Endometrial microvascular endothelial cells (primary cell): ENCODE data around the gene CFAP410. TPM values are rescaled to one million over a fixed set of nuclear protein-coding genes. Genes with fewer than 3 reads are reported as not detected.
"Not testable (repeated sequence)": the region's sequence is repeated elsewhere in the genome, so short reads cannot be mapped to it uniquely, and the experiment has no call there.

Experiments used
- in situ Hi-C: cut with HindIII; loops from 2 replicates; pipeline ENCODE4 v1.10.0; 2017; ENCODE audit warnings: low sequenced_read_pairs, low pct_unique_long_range_greater_than_20kb; ENCODE audit errors: inconsistent ontology term
- total RNA-seq: library from RNA; depleted of rRNA; stranded (reverse); fragments of >200 nt; gene quantifications from one replicate; pipeline ENCODE4 v1.2.3, GENCODE V29; 2015; ENCODE audit errors: inconsistent ontology term

CFAP410 gene
- total RNA-seq, 1 donor from 2014 or later, result 5.6 TPM

DNA sequence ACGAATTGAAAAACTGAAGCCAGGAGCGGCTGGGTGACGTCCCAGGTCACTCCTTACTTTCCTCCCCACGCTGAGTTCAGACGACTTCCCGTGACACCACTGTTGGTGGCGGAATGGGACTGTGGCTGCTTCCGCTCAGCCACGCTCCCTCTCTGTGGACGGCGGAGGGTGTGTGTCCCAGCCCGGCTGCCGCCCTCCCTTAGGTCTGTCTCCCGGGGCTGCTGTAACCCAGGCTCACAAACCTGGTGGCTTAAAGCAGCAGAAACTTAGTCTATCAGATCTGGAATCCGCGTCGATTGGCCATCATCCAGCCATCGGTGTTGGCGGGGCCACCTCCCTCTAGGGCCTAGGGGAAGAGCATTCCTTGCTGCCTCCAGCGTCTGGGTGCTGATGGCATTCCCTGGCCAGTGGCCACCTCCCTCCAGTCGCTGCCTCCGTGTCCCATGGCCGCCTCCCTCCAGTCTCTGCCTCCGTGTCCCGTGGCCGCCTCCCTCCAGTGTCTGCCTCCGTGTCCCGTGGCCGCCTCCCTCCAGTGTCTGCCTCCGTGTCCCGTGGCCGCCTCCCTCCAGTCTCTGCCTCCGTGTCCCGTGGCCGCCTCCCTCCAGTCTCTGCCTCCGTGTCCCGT lies 31.7 kb upstream of the CFAP410 start:
- in situ Hi-C loops, result no loop called here

DNA sequence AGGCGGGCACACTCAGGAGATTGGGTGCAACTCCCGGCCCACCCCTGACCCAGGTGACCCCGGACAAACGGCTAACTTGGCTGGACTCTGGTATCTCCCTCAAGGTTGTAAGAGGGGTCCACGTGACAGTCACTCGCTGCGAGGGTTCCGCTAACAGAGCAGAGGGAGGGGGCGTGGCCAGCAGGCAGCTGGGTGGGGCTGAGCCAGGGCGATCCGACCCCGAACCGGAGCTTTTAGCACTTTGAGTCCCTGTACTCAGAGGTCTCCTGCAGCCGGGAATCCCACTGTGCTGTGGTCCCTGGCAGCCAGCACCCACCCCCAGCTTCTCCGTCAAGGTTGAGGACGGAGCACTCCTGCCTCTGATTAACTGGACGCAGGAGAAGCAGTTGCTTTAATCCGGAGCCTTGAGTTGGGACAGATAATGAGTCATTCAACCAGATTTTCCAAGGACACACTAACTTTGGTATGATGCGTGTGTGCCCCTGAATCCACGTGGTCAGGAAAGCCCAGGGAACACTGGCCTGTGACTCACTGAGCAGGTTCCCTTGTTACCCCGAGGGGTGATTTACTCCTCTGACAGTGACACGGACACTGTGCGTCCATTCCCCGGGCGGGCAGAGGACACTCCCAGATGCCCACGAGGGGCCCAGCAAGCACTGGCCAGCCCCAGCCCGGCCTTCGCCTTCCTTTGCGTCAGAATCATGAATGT lies 31.0 kb upstream of the CFAP410 start:
- in situ Hi-C loops, result no loop called here

DNA sequence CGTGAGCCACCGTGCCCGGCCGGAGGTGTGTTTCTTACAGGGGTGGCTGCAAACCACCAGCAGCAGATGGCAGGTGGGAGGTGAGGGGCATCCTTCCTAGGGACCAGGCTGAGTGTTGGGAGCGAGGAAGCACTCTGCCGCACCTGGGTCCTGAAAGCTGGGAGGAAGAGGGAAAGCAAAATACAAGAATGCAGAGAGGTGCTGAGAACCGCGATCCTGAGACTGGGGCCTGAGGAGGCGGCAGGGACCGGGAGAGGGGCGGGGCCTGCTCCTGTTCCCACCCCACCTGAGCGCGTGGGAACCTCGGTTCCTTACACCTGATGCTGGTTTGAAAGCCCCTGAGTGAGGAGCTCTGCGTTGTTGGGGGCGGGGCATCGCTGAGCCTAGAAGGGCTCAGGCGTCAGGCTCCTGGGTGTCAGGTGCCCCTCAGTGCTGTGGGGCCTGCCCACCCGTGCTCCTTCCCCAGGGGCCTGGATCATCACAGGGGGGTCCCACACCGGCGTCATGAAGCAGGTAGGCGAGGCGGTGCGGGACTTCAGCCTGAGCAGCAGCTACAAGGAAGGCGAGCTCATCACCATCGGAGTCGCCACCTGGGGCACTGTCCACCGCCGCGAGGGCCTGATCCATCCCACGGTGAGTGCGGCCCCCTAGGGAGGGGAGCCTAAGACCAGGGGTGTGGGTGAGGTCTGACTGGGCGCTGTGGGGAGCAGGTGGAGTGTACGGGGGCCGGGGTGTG lies 29.7 kb upstream of the CFAP410 start:
- in situ Hi-C loops, result no loop called here

DNA sequence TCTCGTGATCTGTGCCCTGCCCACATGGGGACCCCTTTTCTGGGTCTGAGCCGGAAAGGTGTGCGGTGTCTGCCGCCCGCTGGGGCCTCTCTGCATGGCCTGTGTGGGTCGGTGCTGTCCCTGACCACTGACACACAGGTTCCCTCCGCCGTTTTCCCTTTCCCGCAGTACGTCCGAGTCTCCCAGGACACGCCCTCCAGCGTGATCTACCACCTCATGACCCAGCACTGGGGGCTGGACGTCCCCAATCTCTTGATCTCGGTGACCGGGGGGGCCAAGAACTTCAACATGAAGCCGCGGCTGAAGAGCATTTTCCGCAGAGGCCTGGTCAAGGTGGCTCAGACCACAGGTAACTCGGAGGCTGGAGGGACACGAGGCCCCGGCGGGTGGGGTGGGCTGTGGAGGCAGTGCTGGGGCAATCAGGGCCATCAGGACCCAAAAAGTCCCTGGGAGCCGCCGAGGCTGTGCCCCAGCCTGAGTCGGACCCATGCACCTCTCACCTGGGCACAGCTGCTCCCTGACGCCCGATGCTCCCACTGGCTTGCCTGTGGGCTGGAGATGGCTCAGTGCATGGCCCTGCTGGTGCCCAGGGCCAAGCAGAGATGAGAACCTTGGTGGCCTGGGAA lies 27.5 kb upstream of the CFAP410 start:
- in situ Hi-C loops, result no loop called here

DNA sequence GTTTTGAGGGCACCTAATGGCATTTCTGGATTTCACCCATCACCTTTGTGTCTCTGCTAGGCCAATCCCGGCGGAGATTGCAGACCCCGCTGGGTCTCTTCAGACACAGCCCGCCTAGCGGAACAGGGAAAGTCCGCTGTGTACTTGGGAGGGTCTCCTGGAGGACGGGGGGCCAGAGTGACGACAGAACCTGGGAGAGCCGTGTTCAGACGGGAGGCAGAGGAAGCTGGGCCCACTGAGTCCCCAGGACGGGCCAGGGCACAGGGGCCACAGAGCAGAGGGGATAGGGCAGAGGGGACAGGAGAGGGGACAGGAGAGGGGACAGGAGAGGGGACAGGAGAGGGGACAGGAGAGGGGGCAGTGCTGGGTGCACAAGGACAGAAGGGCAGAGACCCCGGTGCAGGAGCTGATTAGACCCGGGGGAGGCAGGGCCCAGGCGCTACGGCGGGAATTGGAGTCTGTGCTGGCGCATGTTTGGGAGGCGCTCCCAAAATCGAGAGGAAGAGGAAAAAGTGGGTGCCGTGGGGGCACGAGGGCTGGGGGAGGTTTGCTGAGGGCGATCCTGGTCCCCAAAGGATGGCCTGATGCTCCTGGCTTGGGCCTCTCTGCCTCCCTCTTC lies 26.9 kb upstream of the CFAP410 start:
- in situ Hi-C loops, result no loop called here

DNA sequence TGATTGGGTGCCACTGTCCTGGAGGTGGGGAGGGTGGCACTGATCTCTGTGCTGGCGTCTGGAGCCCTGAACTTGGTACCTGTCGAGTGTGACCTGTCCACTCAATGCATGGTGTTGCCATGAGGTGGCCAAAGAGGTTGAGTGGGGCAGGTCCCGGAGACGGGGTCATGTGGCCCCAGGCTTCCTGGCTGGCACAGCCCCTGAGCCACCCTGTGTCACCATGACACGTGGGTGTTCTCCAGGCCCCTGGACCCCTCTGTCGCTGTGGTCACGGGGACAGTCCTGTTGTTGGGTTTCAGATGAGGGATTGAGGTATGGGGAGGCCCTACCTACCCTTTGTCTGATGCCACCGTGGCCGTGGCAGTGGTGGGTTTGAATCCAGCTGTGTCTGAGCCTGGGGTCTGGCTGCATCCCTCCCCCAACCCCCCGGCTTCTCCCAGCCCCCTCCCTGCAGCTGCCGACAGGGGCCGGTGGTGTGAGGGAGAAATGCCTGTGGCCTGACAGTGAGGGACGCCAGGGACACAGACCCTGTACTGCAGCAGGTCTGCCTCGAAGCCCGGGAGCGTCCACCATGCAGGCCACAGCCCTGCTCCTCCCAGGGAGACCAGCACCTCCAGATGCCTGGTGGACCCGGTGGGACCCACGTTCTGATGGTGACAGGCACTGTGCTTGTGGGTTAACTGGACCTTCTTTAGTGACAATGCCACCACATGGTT lies 26.2 kb upstream of the CFAP410 start:
- in situ Hi-C loops, result no loop called here

DNA sequence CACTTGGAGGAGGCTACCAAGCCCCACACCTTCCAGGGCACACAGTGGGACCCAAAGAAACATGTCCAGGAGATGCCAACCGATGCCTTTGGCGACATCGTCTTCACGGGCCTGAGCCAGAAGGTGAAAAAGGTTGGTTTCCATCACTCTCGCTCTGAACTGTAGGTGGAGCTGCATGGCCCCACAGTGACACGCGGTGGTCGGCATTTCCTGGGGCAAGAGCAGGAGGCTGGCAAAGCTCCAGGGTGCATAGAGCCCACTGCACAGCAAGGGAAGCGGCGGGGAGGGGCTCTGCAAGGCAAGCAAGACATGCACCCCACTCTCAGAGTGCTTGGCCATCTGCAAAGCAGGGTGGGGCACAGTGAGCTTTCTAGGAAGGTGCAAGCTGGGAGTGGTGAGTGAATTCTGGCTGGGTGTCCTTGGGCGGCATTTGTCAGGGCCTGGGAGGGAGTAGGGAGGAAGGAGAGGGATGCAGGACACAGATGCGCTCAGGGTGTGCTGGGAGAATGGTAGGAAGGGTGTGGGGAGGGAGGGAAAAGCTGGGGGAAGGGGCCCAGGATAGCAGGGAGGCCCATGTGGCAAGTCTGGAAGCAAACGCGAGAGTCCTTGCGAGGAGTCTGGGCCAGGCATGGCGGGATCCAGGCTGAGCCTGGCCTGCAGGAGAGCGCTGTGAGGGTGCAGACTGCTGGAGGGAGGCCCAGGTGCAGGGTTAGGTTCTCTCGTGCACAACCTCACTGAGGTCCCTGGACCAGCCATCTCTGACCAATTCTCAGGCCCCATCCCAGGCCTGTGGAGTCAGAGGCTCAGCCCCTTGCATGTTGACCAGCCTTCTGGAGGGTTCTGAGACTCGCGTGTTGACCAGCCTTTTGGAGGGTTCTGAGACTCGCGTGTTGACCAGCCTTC lies 25.2 kb upstream of the CFAP410 start:
- in situ Hi-C loops, result no loop called here

DNA sequence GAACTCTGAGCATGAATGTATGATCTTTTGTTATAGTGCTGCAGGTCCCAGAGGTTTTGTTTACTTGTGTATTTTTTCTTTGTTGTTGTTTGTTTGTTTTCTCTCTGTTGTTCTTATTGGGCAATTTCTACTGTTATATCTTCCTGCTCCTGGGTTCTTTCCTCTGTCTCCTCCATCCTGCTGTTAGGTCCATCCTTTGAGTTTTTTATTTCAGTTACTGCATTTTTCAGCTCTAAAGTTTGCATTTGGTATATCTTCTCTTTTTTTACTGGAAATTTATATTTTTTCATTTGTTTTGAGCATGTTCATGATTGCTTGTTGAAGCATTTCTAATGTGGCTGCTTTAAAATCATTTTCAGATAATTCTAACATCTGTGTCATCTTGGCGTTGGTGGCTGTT lies 24.1 kb upstream of the CFAP410 start:
- in situ Hi-C loops, result no loop called here

DNA sequence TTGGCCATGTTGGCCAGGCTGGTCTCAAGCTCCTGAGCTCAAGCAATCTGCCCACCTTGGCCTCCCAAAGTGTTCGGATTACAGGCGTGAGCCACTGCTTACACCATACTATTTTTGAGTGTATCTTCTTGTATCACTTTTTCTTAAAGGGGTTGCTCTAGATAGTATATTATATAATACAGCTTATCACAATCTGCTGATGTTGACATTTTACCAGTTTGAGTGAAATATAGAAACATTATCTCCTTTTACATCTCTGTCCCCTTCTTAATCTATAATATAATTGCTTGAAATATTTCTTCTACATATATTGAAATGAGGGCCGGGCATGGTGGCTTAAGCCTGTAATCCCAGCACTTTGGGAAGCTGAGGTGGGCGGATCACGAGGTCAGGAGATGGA lies 22.7 kb upstream of the CFAP410 start:
- in situ Hi-C loops, result not testable (repeated sequence)

DNA sequence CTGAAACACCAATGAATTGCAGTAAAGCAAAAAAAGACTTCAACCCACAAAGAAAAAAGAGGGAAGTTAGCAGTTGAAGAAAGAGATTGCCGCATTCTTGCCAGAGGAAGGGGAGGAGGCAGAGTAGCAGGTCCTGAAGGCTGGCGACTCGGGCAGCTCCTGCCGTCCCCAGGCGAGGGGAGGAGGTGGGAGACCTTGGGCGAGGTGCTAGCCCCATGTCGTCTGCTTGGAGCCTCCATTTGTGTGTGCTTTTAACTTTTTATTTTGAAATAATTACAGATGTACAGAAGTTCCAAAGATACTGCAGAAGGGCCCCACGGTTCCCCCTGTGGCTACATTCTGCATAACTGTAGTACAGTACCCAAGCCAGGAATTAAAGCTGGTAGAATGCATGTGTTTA lies 21.0 kb upstream of the CFAP410 start:
- in situ Hi-C loops, result no loop called here

DNA sequence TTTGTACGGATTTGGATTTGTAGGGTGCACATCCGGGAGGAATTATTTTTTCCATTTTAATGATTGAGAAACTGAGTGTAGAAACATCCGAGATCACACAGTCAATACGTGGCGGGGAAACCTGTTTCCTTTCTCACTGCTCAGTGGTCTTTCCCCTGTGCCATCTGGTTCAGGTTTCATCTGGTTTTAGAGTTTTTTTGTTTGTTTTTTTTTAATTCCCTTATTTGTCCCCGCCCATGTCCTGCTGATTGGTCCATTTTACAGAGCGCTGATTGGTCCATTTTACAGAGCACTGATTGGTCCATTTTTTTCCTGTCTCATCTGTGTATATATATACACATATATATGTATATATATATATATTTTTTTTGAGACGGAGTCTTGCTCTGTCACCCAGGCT lies 20.2 kb upstream of the CFAP410 start:
- in situ Hi-C loops, result no loop called here

DNA sequence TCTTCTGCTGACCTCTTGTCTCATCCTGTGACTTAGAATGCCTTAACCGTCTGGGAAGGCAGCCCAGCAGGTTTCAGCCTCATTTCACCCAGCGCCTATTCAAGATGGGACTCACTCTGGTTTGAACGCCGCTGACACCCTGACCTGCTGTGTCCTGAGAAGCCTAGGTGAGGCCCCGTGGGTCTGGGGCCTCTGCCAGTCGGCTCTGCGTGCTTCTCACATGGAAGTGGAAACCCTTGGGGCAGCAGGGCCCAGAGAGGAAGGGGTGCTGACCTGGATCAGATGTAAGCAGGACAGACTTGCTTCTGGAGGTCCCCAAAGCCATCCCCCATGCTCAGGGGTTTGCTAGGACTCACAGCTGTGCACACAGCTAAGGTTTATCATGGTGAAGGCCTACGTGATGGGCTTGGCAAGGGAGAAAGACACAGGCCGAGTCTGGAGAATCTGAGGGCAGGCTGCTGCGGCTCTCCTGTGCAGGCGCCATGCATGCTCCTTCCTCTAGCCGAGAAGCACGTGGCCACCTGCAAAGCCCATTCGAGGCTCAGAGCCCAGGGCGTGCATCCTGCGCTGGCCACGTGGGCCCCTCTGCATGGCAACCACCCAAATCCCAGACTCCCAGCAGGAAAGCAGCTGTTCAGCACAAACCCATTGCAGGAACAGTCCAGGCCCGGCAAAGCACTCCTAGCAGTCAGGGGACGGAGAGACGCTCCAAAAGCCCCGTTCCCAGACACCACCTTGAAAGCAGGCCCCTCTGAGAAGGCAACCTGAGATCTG lies 18.1 kb upstream of the CFAP410 start:
- in situ Hi-C loops, result no loop called here

DNA sequence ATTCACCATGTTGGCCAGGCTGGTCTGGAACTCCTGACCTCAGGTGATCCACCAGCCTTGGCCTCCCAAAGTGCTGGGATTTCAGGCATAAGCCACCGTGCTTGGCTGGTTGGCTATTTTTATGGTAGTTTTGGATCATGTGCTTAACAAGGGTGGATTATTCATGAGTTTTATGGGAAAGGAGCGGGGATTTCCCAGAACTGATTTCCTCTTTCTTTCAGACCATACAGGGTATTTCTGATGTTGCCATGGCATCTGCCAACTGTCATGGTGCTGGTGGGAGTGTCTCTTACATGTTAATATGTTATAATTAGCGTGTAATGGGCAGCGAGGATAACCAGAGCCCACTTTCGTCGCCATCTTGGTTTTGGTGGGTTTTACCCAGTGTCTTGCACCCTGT lies 17.4 kb upstream of the CFAP410 start:
- in situ Hi-C loops, result no loop called here

DNA sequence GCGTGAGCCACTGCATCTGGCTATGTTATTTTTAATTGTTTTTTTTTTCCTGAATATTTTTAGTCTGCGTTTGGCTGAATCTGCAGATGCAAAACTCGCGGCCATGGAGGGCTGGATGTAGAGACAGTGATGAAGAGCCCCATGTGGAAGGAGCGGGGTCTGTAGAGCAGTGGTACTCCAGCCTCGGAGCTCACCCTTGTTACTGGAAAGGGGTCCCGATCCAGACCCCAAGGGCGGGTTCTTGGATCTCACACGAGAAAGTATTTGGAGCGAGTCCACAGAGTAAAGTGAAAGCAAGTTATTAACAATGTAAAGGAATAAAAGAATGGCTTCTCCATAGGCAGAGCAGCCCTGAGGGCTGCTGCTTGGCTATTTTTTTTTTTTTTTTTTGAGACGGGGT lies 17.0 kb upstream of the CFAP410 start:
- in situ Hi-C loops, result no loop called here

DNA sequence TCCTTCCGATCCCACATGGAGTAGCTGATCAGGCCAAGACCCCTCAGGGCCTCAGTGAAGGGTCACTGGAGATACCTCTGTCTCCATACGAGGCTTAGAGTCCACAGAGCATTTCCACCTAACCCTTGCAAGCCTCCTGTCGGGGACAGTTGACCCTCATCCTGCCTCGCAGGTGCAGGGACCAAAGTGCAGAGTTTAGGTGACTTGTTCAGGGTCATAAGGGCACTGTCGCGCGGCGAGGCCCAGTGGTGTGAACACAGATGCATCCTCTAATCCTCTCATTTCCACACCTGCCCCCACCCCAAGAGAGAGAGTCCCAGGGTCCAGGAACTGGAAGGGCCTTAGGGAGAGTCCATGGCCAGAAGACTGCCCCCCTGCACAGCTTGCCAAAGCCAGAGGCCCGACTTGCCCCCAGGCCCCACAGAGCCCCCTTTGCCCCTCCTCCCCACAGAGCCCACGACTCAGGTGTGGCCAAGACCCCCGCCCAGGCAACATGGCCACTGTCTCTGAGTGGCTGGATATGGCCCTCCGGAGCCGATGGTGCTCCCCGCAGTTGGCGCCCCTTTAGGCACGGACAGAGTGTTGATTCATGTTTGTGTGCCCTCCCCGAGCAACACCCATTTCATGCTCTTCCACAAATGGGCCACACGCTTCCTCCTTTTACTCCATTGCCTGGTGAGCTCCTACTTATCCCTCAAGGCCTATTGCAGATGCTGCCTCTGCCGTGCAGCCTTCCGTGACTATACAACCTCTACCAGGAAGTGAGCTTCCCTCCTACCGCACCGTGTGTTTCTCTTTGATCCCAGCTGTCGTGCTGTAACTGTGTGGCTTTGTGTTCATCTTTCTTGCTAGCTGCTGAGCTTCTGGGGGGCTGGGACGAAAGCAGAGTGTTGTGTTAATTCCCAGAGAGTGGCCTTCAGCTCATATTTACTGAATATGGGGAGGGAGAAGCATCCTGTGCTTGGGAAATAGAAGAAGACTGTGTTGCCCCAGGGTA lies 15.9 kb upstream of the CFAP410 start:
- in situ Hi-C loops, result no loop called here

DNA sequence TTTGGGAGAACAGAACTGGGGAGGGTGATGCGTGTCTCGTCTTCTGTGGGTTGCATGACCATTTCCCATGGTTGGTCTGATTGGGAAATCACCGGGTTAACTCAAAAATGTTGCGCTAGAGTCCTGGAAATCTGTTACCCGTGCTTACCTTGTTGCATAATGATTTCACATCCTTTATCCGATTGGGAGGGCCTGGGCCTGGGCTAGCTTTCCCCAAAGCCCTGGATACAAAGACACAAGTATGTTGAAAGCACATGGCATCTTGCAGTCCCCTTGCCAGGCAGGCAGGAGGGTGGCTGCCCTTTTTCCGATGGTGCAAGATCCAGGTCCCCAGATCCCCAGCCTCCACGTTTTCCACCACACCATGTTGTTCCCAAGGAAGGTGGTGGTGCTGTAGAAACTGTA lies 14.8 kb upstream of the CFAP410 start:
- in situ Hi-C loops, result no loop called here
